IPS-NIHi7 (cell line): ENCODE measurements around the gene PLA1A.
A peak's percentile ranks its signal among the peaks of the same experiment; 100 is the strongest.
"Not testable (repeated sequence)": the region's sequence is repeated elsewhere in the genome, so short reads cannot be mapped to it uniquely, and the experiment has no call there.

Experiments
- DNase-seq: peaks from one replicate; pipeline ENCODE4 v3.0.0; 2012; ENCODE audit warnings: mixed read lengths; ENCODE audit errors: extremely low spot score

PLA1A gene, protein sequence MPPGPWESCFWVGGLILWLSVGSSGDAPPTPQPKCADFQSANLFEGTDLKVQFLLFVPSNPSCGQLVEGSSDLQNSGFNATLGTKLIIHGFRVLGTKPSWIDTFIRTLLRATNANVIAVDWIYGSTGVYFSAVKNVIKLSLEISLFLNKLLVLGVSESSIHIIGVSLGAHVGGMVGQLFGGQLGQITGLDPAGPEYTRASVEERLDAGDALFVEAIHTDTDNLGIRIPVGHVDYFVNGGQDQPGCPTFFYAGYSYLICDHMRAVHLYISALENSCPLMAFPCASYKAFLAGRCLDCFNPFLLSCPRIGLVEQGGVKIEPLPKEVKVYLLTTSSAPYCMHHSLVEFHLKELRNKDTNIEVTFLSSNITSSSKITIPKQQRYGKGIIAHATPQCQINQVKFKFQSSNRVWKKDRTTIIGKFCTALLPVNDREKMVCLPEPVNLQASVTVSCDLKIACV

DNA sequence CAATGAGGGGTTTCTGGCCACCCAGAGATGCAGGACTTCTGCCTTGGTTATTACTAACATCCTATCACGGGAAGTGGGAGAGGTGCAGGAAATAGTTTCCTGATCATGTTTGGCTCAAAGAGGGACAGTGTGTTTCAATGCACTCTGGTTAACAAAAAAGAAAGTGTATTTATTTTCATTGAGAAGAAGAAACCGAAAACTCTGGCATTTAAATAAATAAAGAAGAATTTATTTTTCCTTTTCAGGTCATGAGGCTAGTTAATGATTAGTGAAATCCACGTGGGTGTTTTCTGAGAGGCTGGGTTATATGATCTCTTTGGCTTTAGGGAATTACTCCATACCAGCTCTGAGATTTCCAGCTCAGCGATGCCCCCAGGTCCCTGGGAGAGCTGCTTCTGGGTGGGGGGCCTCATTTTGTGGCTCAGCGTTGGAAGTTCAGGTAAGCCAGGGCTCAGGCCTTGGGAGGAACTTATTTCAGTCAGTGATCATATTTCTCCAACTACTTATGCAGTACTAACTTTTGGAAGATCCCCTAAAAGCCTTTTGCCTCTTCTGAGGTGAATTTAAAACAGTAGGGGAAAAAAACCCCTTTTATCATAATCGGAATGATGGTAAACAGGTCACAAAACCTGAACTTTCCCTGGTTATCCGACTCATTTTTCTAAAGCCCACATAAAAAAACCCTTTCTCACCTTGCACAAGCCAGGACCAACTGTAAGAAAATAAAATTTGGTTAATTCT is at the start of gene PLA1A:
TSS of gene PLA1A (plus strand) at position 338 of the 741 bp plus-strand sequence. CDS start at position 367, 29 bp downstream.
- no peak for DNase-seq

DNA sequence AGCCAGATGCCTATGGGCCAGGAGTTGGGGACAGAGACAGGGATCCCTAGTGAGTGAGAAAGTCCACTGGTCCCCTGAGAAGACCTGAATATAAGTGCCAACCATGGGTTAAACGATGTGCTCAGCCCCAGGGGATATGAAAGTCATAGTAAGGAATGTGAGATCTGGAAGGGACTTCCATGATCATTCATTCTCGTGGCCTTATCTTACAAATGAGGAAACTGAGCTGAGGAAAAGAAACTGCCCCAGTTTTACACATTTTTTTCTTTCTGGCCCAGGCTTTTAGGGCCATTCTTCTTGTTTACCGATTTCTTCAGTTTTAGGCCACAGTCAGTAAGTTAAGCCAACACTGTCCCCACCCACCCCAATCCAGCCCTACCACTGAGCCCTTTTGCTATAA is 49.3 kb upstream of the PLA1A start:
- no peak for DNase-seq

DNA sequence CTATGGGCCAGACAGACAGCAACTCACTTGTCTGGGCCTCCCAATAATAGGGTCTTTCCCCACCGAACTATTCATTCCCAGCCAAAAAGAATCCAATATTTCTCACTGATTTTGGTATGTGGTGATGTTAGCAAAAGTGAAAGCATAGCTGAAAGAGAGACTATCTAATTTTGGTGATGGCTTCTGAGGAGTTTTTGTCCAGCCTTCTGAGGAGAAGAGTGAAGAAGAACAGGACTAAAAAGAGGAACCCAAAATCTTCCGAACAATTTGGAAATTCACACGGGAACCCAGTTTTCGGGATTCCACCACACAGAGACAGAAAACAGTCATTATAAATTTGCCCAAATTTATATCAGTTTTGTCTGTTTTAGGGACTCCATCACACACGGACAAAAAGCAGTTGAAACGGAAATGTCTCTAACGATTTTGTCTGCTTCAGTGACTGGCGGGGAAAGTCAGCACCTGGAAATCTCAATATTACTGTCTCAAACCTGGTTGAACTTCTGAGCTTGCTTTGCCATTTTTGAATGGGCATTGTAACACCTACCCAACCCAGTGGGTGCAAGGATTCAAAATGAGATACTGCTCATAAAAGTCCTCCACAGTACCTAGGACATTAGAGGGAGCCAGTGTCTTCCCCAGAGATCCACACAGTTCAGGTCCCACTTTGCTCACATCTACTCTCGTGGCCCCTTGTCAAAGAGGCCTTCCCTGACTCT is 47.3 kb upstream of the PLA1A start:
- DNase-seq, result no peak

DNA sequence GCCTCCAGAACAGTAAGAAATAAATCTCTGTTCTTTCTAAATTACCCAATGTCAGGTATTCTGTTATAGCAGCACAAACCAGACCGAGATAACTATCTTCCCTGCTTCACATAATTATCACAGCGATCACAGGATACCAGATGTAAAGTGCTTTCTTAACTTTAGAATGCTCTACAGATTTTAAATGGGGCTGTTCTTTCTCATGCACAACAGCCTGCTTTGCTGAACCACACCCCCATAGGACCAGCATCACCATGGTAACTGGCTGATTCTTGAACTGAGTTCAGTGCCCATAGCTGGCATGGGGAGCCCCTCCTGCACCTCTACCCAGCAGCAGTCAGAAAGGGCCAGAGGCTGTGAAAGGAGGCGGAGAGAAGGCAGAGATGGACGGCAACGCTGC is 46.1 kb upstream of the PLA1A start:
- DNase-seq, result no peak

DNA sequence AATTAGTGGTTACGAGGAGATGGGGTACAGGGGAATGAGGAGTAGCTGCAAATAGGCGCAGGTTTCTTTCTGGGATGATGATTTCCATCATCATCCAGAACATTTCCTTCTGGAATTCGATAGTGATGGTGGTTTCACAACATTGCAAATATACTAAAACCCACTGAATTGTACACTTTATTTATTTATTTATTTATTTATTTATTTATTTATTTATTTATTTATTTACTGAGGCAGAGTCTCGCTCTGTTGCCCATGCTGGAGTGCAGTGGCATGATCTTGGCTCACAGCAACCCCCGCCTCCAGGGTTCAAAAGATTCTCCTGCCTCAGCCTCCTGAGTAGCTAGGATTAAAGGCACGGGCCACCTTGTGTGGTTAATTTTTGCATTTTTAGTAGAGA is 44.8 kb upstream of the PLA1A start:
- not testable (repeated sequence) for DNase-seq

DNA sequence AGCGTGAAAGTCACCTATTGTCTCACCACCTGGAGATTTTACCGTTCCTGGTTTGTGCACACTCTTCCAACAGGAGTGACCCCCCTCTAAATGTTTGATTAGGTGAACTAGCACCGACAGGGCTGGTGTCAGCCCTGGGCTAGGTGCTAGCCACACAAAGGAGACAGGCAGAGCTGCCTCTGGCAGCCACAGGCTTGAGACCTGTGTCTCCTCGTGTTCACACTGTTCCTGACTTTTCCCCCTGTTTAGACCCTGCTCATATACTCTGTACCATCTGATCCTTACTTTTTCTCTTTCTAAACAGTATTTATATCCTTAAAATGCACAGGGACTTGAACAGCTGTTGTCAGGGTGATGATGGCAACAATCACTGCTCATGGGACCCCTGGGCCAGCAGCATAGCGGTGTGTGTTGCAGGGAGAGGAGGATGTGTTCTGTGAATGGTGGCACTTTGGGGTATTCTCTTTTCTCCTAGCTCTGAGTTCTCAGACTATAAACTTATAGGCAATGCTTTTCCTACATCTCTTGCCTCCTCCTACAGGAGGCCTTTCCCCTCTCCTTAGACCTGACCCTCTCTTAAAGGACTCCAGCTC is 43.8 kb upstream of the PLA1A start:
- DNase-seq, result no peak

DNA sequence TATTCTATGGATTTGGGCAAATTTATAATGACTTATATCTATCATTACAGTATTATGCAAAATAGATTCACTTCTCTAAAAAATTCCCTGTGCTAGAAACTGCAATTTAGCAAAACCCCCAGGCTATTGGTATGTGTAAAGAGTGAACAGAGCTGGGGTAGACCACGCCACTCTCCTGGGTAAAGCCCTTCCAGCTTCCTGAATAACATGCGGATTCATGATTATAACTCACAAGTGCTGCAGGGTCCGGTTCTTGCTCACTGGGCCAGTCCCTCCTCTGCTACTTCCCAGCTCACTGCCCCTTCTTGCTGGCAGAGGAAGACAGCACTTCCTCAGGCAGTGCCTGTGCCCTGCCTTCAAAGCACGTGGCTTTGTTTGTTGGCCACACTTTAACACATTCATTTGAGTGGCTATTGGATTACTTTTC is 42.4 kb upstream of the PLA1A start:
- no peak for DNase-seq

DNA sequence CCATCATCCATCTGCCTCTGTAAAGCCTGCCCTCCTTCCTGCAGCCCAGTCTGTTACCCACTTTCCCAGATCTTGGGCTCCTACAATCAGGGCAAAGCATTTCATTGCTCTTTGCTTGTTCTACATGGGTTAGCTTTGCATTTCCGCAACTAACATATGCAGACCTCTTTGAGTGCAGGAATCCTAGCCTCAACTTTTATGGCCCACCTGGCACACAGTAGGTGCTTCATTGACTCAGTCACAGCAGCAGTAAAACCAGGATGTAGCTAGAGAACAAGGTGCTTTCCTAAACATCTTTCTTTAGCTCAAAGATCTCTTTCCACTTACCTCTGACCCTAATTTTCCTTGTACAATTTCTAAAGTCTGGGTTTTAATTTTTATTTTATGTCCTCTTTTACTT is 41.8 kb upstream of the PLA1A start:
- DNase-seq, result no peak

DNA sequence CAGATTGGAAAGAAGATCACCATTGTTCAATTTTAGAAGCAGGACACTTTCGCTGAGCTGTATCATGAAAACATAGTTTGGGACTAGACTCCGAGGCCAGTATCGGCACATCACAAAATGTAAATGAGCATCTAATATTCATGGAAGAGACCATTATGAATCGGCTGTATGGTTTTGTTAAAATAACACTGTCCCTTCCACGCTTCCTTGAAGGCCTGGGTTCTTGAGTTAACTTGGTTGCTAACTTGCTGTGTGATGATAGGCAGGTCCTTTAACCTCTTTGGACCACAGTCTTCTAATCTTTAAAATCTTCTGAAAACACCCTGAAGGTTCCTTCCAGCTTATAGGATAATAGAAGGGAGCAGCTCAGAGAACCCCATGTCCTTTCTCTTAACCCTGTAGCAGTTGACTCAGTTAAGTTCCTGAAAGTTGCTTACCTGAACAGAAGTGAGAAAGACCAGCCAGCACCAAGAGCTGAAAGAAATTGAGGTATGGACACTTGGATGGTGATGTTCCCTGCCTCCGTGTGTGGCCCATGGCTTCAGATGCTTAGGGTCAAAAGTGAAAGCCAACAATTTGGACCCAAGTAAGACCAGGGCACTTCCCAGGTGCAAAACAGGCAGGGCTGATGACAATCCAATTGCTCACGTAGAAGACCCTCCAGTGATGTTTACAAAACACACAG is 40.4 kb upstream of the PLA1A start:
- no peak for DNase-seq

DNA sequence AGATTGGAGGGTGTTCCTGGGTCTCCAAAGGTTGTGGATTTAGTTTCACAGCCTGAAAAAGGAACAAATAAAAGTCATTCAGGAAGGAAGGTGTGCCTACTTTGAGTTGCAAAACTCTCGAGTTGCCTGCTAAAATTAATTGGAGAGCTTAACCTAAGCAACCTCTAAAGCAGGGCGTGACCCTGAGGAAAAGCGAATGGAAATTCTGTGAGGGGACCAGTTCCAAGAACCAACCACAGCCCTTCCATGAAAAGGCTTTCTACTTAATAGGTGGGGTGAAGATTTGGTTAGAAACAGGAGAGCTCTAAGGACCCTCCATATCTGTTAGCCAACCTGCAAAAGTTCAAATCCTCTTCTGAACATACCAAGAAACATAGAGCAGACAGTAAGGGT is 39.8 kb upstream of the PLA1A start:
- DNase-seq, result no peak

DNA sequence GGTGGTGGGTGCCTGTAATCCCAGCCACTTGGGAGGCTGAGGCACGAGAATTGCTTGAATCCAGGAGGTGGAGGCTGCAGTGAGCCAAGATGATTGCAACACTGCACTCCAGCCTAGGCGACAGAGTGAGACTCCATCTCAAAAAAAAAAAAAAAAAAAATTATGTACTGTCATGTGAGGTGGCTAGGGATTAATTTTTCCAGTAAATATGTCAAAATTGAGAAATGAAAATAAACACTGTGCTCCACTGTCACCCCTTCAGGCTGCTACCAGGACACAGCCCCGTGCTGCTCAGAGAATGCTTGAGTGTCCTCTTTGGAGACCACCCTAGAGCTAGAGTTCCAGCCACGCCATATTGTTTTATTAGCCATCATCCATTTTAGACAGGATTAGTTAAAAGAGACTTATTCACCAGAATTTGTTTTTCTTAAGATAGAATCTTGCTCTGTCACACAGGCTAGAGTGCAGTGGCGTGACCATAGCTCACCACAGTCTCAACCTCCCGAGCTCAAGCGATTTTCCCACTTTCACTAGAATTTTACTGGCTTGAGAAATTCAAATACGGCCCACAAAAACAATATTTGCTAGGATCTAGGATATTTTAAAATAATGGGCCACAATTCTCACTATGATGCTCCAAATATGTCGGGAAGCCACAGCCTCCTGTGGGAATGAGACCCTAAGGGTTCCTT is 38.9 kb upstream of the PLA1A start:
- DNase-seq, result no peak

DNA sequence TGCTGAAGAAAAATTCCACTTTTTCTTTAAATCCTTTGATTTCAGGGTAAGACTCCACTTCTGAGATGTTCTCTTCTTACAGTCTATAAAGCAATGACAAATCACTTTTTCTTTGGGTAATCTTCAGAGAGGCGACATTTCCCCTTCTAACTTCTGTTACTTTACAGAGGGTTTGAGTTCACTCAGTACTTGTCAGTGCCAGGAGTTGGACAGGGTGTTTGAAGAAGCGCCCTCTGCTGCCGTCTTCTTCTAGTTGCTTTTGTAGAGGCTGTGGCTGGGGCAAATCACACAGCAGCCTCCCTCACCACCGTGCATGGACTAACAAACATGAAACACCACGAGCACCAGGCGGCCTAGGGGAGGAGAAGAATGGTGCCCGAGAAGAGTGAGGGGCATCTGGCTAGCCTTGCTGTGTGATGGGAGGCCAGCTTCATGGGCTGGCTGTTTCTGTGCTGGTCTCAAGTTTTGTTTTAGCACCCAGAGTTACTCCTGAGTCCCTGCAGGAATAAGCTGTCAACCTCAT is 38.2 kb upstream of the PLA1A start, which contains the start of gene CD80:
TSS of gene CD80 (minus strand) at position 174 of the 523 bp plus-strand sequence. CDS start 1,886 bp downstream, outside the sequence.
- peak; percentile 76 for DNase-seq

DNA sequence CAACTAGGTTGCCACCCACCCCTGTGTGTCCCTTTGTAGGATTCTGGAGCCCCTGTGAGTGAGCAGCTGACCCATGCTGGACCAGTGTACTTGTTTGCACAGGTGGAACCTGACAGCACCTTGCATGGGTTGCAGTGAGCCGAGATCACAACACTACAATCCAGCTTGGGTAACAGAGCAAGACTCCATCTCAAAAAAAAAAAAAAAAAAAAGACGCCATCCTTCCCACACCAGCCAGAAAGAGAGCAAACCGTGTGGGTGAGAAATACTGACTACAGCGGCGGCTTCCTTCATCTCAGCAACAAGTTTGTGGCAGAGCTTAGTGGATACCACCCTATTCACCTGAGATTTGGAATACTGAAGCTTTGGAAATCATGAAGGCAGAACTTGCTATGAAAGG is 37.5 kb upstream of the PLA1A start:
- DNase-seq, result no peak

DNA sequence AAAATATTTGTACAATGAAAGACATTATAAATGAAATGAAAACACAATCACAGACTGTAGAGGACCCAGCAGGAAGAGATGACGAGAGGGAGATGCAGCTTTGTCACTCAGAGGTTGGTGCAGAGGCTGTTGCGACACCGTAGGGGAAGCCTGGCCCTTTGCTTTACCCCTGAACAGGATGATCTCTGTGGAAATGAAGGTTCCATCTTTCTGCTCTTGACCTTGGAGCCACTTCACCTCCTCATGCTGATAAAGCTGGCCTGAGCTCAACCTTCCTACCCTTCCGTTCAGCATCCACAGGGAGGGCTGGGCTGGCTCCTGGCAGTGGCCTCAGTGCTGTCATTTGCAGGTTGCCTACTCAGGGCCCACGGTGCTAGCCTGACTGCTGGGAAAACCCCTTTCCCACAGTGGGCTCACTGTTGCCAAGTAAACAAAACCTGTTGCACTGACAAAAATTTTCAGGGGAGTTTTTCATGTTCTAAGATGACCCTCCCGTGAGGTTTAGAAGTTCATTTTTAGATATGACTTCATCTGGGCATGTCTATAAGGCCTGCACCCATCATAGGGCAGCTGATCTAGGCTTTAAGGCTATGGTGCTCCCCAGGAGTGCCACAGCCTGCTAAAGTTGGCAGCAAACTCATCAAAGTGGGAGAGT is 35.3 kb upstream of the PLA1A start:
- no peak for DNase-seq

DNA sequence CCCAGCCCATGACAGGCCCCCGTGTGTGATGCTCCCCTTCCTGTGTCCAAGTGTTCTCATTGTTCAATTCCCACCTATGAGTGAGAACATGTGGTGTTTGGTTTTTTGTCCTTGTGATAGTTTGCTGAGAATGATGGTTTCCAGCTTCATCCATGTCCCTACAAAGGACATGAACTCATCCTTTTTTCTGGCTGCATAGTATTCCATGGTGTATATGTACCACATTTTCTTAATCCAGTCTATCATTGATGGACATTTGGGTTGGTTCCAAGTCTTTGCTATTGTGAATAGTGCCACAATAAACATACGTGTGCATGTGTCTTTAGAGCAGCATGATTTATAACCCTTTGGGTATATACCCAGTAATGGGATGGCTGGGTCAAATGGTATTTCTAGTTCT is 34.4 kb upstream of the PLA1A start:
- not testable (repeated sequence) for DNase-seq

DNA sequence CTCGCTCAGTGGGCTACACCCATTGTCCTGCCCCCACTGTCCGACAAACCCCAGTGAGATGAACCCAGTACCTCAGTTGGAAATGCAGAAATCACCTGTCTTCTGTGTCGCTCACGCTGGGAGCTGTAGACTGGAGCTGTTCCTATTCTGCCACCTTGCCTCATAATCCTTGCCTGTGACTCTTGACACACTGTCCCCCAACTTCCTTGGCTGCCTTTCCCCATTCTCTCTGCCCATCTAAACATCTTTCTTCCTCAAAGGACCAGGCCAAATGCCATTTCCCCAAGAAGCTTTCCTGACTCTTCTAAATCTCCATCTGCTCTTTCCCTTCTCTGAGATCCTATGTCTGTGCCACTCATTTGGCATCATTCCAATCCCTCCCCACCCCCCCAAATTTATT is 28.5 kb upstream of the PLA1A start:
- no peak for DNase-seq

DNA sequence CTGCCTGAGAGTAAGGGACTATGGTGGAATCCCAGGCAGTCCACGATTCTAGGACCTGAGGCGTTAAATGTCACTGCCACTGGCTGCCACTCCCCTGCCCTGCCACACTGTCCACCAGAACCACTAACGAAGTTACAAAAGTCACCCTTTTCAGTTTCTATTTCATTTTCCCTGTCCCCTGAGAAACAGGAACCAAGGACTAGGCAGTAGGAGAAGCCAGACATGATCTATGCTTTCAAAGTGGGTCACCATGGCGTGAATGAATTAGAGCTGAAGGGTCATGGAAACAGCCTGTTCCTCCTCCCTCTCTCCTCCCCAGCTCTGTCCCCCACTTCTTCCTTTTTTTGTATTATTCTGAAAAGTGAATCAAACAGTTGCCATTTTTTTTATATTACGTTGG is 27.5 kb upstream of the PLA1A start:
- DNase-seq, result no peak

DNA sequence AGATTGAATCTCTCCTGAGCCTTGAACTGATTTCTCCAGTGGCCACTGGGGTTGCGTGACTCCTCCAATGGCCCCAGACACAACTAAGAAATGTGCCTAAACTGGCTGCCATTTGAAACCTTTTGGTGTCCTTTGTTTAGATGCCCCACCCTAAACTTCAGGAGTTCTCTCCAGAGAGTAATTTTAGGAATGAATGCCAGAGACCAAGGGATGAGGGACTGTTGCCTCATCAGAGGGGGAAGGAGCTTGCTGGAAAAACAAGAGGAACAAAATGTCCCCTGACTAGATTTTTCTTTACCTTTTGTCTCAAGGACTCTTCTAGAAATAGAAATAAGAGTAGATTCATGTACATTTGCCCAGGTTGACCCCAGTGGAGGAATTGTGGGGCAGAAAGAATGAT is 26.5 kb upstream of the PLA1A start:
- no peak for DNase-seq

DNA sequence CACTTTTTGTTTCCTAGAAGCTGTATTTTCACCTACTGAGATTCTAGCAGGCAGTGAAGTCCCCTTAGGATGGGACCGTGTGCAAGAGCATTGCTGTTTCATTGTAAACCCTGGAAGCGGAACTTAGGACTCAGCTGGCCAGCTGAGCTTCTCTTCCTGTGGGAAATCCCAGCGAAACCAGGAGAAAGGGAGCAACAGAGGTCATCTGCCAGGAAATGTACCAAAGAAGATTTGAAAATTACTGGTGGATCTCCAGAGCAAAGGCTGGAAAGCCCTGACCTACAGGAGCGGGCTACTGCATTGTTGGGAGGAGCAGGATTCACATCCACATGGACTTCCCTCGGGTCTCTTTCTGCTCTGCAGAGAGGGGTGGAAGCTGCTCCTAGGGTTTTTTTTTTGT is 26.0 kb upstream of the PLA1A start:
- no peak for DNase-seq

DNA sequence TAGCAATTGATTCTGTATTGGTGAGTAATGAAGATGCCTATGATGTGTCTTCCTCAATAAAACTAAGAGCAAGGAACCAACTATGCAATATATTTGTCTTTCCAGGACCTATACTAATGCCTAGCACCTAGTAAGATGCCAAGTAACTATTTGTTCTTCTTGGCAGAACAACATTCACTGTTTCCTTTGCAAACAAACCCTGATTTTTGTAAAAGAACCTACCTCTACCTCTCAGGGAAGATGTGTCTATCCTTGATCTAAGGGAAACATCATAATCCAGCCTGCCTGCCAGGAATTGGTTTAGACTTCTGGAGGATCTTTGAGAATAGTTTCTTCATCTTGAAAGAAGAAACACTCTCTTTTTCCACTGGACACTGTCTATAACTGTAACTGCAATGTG is 22.2 kb upstream of the PLA1A start:
- no peak for DNase-seq
